ENCODE results near the gene SLC22A8. TPM values are rescaled to one million over a fixed set of nuclear protein-coding genes. Genes with fewer than 3 reads are reported as not detected.

The SLC22A8 gene
- total and polyA plus RNA-seq, 2 of the 13 experiments (the other 11 are each of a cell fraction or from before 2014, with no cell fraction given): 0.04 to 0.05 TPM

- no peak for ATAC-seq
Observed at GRCh38 chr11:62976109-62976508, 39.5 kb downstream of the SLC22A8 start.

More at GRCh38 chr11:62976109-62976508, 39.5 kb downstream of the SLC22A8 start:
- TF ChIP-seq RERE (CRISPR knock-in tag; IDR thresholded peaks at IDR 0.05; ENCODE audit: low read depth): no peak
- TF ChIP-seq XBP1 (CRISPR knock-in tag; IDR thresholded peaks at IDR 0.05): no peak
- no peak for TF ChIP-seq PLSCR1 (CRISPR knock-in tag; IDR thresholded peaks at IDR 0.05; ENCODE audit: borderline replicate concordance)
- no peak for TF ChIP-seq ZNF83 (CRISPR knock-in tag; IDR thresholded peaks at IDR 0.05; ENCODE audit: borderline replicate concordance)
- TF ChIP-seq HNF4G (IDR thresholded peaks at IDR 0.05; ENCODE audit: borderline replicate concordance, low read depth, low read length): no peak
- TF ChIP-seq HNF4G (CRISPR knock-in tag; IDR thresholded peaks at IDR 0.05; ENCODE audit: borderline replicate concordance, low read depth): no peak
- no peak for TF ChIP-seq ZNF597 (CRISPR knock-in tag; IDR thresholded peaks at IDR 0.05)
- TF ChIP-seq ZFP36 (IDR thresholded peaks at IDR 0.05; ENCODE audit: borderline replicate concordance, low read depth, low read length, partially characterized antibody): no peak
- no peak for TF ChIP-seq NFATC3 (CRISPR knock-in tag; IDR thresholded peaks at IDR 0.05)
- TF ChIP-seq SAP130 (CRISPR knock-in tag; IDR thresholded peaks at IDR 0.05; ENCODE audit: low read depth): no peak
- no TSS peak for BruUV-seq (replicated peaks)
- Histone ChIP-seq H3K4me1 (ENCODE audit: insufficient read depth, low read length) (no peaks in the 10 kb centered on the region), H3K4me2 (ENCODE audit: low read depth, low read length) (no peak overlapping the region), H2AFZ (ENCODE audit: low read length) (no peak overlapping the region), H3K79me2 (ENCODE audit: insufficient read depth, low read length) (no peaks in the 10 kb centered on the region), H3K9me3 (ENCODE audit: low read length) (no peaks in the 10 kb centered on the region), H3K9ac (ENCODE audit: insufficient read depth, low read depth, low read length) (no peak overlapping the region), H3K4me3 (replicated peaks in 1 of 3; ENCODE audit: insufficient read depth in 1 of 3, low read depth in 2 of 3, low read length in 3 of 3) (no peak overlapping the region), H3K27ac (ENCODE audit: extremely low read length, insufficient read depth, low read length) (no peak overlapping the region), H4K20me1 (ENCODE audit: insufficient read depth, low read length) (no peaks in the 10 kb centered on the region), H3K27me3 (ENCODE audit: control insufficient read depth in 1 of 2, insufficient read depth in 2 of 2, low read length in 2 of 2) (peaks cover 4 to 7% of the 10 kb centered on the region in 2 experiments; a peak in 2 of 5 replicates), H3K36me3 (replicated peaks in 1 of 2; ENCODE audit: control insufficient read depth in 1 of 2, insufficient read depth in 2 of 2, low read length in 2 of 2) (no peaks in the 10 kb centered on the region)
- intact Hi-C loops (cut with micrococcal nuclease; ENCODE audit: unreplicated experiment): no loop called here
- ChIA-PET CTCF (ENCODE audit: low intra/inter-chr PET ratio, low total read pairs) (no interaction called here), POLR2A (no interaction called here)
- no peak for FAIRE-seq
- WGBS (ENCODE audit: low lambda C conversion rate): 28% methylated on average over 5 of the region's 5 CpGs
- in situ Hi-C loops (cut with HindIII; ENCODE audit: extremely low pct_ligation_motif_present, low pct_unique_long_range_greater_than_20kb): loop anchor here (5.0 kb wide), 1 partner anchor 69 kb away; no protein-coding TSS in a partner anchor
- DNase-seq (ENCODE audit: low spot score): no peak

Measured in HepG2 (cell line).